ENCODE measurements around the gene SBK3.

- TF ChIP-seq CTCF (IDR thresholded peaks at IDR 0.05) (no peak), POLR2A (IDR thresholded peaks at IDR 0.05) (no peak)
These were observed 47.6 kb downstream of the SBK3 start for GRCh38 chr19:55497763-55498162.

All from upper lobe of left lung (tissue), 4 donors.